Right lobe of liver (tissue), 4 donors: Measurements from ENCODE around the gene REPIN1.

Source experiments
- CTCF ChIP-seq, 4 donors: fragments of 200-600 bp in 3 of 4; fragments of 450-650 bp in 1 of 4; IDR thresholded peaks; one replicate each; pipeline versions ENCODE4 v1.5.1 to v1.8.0; 2016 to 2022; ENCODE audit warnings: antibody characterized with exemption in 4 of 4, mild to moderate bottlenecking in 2 of 4
- POLR2A ChIP-seq: fragments of 450-650 bp; IDR thresholded peaks from one replicate; pipeline ENCODE4 v1.6.1; 2017; ENCODE audit warnings: antibody characterized with exemption, mild to moderate bottlenecking
- donor health status: DM: no; HTN: no; CAD: no.
- donor health status: DM: no; HTN: no; CAD: no.
- donor health status: DM: no; HTN: yes; CAD: no.

DNA sequence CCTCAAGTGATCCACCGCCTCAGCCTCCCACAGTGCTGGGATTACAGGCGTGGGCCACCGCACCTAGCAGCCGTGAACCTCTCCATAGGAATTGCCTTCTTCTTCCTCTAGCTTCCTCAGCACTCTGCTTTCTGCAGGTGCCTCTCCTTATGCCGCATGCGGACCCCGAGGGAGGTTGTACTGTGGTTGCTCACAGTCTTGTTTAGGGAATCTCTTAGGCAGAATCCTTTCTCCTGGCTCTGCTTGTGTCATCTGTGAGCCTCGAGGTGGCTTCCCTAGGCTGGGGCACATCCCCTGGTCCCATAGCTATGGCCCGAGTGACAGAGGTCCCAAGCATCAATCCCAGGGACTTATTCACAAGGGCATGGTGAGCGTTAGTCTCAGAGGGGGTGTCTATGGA, 48.6 kb downstream of the REPIN1 start:
- TF ChIP-seq CTCF (IDR thresholded peaks at IDR 0.05) (no peak), POLR2A (no peak)
